Measurements from ENCODE around the gene PRR29.

PRR29 gene

GRCh38 chr17:64024781-64025731 lies 26.9 kb downstream of the PRR29 start:
- H3K4me3 ChIP-seq (replicated peaks; ENCODE audit: low read depth, low read length): no peak overlapping the region
- peak; percentile 13 for DNase-seq (ENCODE audit: low read depth)
- TF ChIP-seq, protein P1, sequence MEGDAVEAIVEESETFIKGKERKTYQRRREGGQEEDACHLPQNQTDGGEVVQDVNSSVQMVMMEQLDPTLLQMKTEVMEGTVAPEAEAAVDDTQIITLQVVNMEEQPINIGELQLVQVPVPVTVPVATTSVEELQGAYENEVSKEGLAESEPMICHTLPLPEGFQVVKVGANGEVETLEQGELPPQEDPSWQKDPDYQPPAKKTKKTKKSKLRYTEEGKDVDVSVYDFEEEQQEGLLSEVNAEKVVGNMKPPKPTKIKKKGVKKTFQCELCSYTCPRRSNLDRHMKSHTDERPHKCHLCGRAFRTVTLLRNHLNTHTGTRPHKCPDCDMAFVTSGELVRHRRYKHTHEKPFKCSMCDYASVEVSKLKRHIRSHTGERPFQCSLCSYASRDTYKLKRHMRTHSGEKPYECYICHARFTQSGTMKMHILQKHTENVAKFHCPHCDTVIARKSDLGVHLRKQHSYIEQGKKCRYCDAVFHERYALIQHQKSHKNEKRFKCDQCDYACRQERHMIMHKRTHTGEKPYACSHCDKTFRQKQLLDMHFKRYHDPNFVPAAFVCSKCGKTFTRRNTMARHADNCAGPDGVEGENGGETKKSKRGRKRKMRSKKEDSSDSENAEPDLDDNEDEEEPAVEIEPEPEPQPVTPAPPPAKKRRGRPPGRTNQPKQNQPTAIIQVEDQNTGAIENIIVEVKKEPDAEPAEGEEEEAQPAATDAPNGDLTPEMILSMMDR (IDR thresholded peaks at IDR 0.05; ENCODE audit: low read length, missing control alignments): no peak

- DNase-seq (ENCODE audit: low read depth): peak; percentile 80
- TF ChIP-seq, protein P1 (IDR thresholded peaks at IDR 0.05; ENCODE audit: low read length, missing control alignments): peak; percentile 95
- no peak overlapping the region for H3K4me3 ChIP-seq (replicated peaks; ENCODE audit: low read depth, low read length)
Observed at GRCh38 chr17:64025732-64026294, 27.7 kb downstream of the PRR29 start.

GRCh38 chr17:64028874-64029464 lies 30.8 kb downstream of the PRR29 start:
- no peak overlapping the region for H3K4me3 ChIP-seq (replicated peaks; ENCODE audit: low read depth, low read length)
- TF ChIP-seq, protein P1 (IDR thresholded peaks at IDR 0.05; ENCODE audit: low read length, missing control alignments): peak; percentile 75
- DNase-seq (ENCODE audit: low read depth): peak; percentile 80

GRCh38 chr17:64032081-64032480 lies 33.9 kb downstream of the PRR29 start:
- TF ChIP-seq, protein P1 (IDR thresholded peaks at IDR 0.05; ENCODE audit: low read length, missing control alignments): no peak
- no peak for DNase-seq (ENCODE audit: low read depth)
- no peak overlapping the region for H3K4me3 ChIP-seq (replicated peaks; ENCODE audit: low read depth, low read length)

DNA sequence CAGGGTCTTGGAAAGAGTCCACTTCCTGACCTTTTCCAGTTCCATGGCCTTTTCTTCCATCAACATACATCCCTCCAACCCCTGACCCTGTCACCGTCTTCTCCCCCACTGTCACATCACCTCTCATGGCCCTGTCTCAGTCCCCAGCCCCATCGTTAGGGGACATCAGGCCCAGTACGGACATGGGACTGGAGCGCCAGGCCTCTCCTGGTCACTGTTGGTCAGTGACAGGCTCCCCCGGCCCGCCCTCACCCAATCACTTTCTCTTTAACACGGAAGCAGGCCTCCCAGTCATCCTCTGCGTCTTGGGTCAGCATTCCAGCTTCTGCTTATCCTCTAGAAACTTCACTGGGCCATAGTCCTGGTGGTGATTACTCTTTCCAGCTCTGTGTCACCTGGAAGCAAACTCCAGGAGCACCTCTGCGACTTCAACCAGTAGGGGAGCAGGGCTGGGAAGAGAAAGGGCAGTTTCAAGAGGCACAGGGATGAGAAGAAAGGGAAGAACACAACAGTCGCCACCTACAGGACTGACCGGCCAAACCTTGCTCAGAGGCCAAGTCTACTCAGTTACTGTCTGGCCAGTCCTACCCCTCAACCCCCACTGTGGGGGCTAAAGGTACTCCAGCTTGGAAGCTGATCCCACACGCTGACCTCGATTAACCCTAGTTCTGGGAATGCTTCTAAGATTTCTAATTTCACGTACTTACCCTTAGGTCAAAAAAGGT lies 38.2 kb downstream of the PRR29 start:
- no peak overlapping the region for H3K4me3 ChIP-seq (replicated peaks; ENCODE audit: low read depth, low read length)
- TF ChIP-seq, protein P1 (IDR thresholded peaks at IDR 0.05; ENCODE audit: low read length, missing control alignments): no peak
- no peak for DNase-seq (ENCODE audit: low read depth)

DNA sequence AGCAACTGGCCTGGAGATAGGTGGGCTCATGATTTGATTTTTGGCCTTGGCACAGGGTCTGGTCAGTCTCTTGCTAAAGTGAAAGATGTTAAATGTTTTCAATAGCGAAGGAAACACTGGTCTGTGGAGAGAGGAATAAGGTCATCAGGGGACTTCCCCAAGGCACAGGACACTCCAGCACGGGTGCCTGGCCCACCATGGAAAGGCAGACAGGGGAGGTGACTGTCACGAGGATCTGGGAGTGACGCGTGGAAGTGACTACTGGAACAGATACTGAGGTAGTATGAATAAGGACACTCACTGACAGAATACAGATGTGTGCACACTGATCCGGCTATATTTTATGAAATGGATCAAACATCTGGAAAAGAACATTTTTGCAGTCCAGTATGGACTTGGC lies 39.0 kb downstream of the PRR29 start:
- DNase-seq (ENCODE audit: low read depth): no peak
- no peak overlapping the region for H3K4me3 ChIP-seq (replicated peaks; ENCODE audit: low read depth, low read length)
- TF ChIP-seq, protein P1 (IDR thresholded peaks at IDR 0.05; ENCODE audit: low read length, missing control alignments): no peak
